GM19328 (cell line): ENCODE results near the gene GLYATL2.

Experiments
- ATAC-seq: cut with Tn5 transposase; IDR thresholded peaks from one replicate; pipeline ENCODE4 v1.9.1; 2021; ENCODE audit warnings: mild to moderate bottlenecking, moderate library complexity; ENCODE audit not compliant: unreplicated experiment

GLYATL2 gene

DNA sequence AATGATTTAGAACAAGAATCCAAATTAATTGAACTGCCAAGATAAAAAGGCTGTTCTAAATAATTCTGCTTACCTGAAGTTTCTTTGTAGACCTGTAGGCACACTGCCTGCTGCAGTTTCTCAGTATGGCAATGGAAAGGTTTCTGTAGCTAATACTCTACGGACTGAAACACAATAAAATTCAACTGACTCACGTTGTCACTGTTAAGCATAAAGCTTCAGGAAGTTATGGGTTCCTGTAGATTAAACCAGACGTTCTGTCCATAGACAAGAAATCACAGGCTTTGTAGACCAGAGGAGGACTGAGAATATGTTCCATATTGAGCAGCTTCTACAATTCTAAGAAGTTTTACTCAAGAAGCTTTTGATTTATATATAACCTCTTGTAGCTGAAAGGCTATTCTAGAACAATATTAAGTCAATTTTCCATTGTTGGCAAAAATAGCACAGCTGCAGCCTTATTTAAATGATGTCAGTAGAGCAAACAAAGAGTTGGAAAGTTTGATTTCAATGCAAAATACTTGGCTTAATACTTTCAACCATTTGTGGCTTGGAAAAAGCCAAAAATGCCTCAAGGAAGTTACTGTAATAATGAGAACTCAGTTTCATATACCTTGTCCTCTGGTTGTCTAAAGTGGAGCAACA is at the start of gene GLYATL2:
Gene GLYATL2 (minus strand): TSS at position 344 of the 645 bp plus-strand sequence. CDS start 5,092 bp downstream, outside the sequence.
- no peak for ATAC-seq

- ATAC-seq = no peak
These were observed 49.4 kb upstream of the GLYATL2 start for GRCh38 chr11:58893899-58894298.

GRCh38 chr11:58888579-58888978 is 44.1 kb upstream of the GLYATL2 start:
- no peak for ATAC-seq

DNA sequence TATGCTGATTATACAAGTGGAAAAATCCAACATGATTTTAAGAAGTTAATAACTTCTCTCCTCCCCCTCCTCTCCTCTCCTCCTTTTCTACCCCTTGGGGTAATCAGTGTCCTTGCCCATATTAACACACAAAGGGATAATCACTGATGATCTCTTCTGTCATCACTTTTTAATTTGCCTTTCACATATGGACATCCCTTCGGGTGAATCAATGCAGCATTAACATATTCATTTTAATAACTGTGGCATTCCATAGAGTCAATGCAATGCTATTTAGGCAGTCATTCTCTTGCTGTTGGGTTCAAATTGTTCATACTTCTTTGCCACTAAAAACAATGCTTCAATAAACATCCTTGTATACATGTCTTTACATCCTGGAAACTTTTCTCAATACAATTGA is 42.9 kb upstream of the GLYATL2 start:
- no peak for ATAC-seq

DNA sequence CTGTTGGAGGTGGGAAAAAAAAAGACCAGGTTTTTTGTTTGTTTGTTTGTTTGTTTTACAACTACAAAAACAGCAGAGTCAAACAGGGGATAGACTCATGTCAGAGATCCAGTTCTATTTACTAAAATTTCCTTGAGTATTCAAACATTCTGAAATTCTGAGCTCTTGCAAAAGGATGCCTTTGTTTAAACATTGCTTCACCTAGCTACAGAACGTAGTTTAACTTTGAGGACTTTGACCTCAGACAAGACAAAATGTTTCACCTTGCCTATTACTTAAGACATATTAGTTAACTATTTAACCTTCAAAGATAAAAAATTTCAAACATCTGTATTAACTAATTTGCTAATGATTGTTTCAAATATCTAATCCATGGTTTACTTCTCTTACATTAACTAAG is 36.1 kb upstream of the GLYATL2 start:
- ATAC-seq = no peak

GRCh38 chr11:58880166-58880565 is 35.7 kb upstream of the GLYATL2 start:
- no peak for ATAC-seq

GRCh38 chr11:58867556-58867955 is 23.1 kb upstream of the GLYATL2 start:
- no peak for ATAC-seq

GRCh38 chr11:58866788-58867187 is 22.3 kb upstream of the GLYATL2 start:
- no peak for ATAC-seq

DNA sequence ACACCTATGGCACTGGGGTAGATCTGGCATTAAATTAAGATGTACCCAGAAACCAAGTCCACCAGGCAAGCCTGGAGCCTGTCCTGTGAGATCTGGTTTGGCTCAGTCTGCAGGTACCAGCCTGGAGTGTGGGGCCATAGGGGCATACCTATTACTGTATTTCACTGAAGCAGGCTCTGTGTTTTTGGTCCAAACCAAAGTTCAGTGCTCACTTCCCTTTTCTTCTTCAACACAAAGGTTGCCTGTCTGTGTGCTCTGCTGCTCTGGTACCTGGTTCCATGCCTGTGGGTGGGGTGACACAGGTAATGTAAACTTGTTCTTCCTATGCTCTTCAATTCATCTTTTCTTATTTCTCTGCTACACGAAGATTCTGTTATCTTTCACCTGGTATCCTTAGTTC is 19.8 kb upstream of the GLYATL2 start:
- no peak for ATAC-seq

DNA sequence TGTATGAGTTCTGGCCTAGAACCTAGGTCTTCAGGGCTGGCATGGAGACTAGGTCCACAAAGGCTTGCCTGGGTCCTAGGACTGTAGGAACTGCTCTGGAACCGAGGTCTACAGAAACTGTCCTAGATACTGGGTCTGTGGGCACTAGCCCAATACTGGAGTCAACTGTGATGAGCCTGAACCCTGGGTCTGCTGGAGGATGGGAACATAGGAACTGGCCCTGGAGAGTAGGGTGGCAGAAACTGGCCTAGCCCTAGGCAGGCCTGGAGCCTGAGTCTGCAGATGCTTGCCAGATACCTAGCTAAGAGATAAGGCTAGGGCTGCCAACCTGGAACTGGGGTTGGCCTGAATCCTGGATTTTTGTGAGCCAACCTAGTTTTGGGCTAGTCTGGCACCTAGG is 19.2 kb upstream of the GLYATL2 start:
- no peak for ATAC-seq

DNA sequence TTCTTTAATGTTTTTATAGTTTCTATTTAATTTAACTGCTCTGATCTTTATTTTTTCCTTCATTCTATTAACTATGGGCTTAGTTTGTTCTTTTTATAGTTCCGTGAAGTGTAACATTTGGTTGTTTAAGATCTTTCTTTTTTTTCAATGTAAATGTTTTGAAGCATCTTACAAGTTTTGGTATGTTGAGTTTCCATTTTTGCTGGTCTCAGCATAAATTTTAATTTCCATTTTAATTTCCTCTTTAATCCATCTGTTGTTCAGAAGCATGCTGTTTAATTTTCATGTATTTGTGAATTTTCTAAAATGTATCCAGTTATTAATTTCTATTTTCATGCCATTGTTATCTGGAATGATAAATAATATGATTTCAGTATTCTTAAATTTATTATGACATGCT is 17.0 kb upstream of the GLYATL2 start:
- no peak for ATAC-seq

DNA sequence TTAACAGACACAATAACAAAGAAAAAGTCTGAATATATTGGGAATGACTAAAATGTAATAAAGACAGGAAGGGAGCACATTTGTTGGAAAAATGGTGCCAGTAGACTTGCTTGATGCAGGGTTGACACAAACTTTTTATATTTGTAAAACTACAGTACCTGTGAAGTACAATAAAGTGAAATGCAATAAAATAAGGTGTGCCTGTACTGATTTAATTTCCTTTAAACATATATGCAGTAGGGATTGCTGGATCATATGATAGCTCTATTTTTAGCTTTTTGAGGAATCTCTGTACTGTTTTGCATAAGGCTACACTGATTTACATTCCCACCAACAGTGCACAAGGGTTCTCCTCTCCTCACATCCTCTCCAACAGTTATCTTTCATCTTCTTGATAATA is 12.3 kb upstream of the GLYATL2 start:
- no peak for ATAC-seq

DNA sequence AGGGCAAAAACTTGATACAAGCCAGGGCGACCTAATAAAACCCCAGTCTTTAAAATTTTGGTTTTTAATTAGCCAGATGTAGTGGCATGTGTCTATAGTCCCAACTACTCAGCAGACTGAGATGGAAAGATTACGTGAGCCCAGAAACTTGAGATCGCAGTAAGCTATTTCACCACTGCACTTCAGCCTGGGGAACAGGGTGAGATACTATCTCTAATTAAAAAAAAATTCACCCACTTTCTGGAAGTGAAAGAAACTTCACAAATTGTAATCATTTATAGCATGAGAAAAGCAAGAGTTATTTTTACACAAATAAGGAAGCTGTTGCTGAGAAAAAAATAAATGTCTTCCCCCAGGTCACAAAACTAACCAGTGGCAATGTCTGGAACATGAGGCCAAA is 882 bp upstream of the GLYATL2 start:
- no peak for ATAC-seq

- no peak for ATAC-seq
These were observed 6.7 kb downstream of the GLYATL2 start for GRCh38 chr11:58837707-58838388.

DNA sequence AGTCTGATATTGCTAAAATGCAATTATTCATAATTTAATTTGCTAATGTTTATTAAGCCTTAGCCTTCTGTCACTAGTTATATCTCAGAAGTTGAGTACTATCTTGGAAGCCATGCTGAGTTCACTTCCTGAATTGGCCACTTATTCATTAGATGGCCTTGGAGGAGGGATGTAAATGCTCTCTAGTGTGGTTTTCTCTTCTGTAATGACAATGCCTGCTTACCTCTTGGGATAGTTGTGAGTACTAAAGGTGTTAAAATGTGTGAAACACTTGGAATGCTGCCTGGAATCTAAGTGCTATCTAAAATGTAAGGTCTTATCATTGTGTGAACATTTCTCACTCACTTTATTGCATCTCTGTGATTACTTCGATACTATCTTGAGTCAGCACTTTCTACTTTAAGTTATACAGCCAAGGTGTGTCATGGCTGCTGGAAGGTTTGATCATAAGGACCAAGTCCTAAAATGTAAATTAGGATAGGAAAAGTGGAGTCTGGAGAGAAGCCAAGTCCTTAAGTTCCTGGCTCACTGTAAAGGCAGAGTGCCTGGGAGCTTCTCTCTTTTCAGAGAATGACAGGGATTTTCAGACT is 12.4 kb downstream of the GLYATL2 start:
- no peak for ATAC-seq

GRCh38 chr11:58830673-58831301 is 13.7 kb downstream of the GLYATL2 start:
- no peak for ATAC-seq

DNA sequence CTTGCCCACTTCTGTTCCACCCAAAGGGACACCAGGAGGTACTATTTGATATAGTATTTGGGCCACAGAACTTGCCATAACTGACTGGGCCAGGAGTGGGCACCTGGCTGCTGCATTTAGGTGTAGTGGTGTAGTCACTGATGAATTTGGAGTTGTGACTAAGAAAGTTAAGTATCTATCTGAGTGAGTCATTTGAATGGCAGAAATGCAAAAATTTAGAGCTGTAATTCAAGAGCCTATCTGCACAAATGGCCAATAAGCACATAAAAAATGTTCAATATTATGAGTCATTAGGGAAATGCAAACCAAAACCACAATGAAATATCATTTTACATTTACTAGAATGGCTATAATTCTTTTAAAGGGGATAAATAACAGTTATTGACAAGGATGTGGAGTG is 14.7 kb downstream of the GLYATL2 start:
- no peak for ATAC-seq

DNA sequence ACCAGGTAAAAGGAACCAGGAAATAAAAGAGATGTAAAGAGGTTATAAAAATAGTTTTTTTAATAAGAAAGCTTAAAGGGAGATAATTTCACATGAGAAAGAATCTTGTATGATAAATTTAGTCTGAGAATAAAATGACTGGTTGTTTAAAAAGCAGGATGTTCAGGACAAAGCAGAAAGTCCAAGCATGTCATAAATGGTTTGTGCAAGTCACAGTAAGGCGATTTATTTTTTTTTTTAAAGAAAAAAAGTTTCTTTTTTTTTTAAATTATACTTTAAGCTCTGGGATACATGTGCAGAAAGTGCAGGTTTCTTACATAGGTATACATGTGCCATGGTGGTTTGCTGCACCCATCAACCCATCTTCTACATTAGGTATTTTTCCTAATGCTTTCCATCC is 30.8 kb downstream of the GLYATL2 start:
- ATAC-seq = no peak

GRCh38 chr11:58811499-58811898 is 33.0 kb downstream of the GLYATL2 start:
- ATAC-seq = no peak

- no peak for ATAC-seq
These were observed 37.2 kb downstream of the GLYATL2 start for GRCh38 chr11:58807343-58807742.

- no peak for ATAC-seq
These were observed 39.4 kb downstream of the GLYATL2 start for GRCh38 chr11:58805065-58805464.

GRCh38 chr11:58801974-58802545 is 42.4 kb downstream of the GLYATL2 start:
- no peak for ATAC-seq
